ENCODE data around the gene ATAD3A. TPM values are rescaled to one million over a fixed set of nuclear protein-coding genes. Genes with fewer than 3 reads are reported as not detected.
"Not testable (repeated sequence)": the region's sequence is repeated elsewhere in the genome, so short reads cannot be mapped to it uniquely, and the experiment has no call there.

The ATAD3A gene
- total RNA-seq, 1 experiment from 2014 or later = 71.2 TPM

DNA sequence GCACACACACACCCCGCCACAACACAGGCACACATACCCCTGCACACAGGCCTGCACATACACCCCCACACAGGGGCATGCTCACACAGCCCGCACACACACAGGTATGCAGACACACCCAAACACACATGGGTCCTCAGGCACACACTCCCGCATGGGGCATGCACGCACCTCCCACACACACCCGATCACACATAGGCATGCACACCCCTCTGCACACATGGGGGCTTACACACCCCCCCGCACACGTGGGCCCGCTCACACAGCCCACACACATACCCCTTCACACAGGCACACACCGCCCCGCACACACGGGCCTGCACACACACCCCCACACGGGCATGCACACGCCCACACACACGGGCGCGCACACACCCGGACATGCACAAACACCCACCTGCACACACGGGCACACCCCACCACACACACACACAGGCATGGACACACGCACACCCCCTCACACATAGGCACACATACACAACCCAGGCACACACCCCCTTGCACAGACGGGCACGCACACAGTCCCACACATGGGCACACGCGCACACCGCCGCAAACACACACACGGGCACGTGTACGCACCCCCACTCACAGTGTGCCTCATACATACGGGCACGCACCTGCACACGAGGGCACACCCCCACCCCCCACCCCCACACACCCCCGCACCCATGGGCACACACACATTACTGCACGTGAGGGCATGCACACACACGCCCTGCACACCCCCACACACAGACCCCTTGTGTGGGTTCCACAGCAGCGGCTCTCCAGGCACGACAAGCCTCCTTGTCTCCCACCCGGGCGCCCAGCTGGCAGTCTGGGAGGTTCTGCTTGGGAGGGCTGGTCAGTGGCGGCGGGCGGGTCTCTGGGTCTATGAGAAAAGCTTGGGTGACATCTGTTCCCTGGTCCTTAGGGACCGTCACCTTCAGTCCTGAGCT is 32.1 kb upstream of the ATAD3A start:
- Mint-ChIP-seq H3K27ac (peak overlapping the region; percentile 53; the same call in 1 of the 2 replicates), H3K4me3 (no peak overlapping the region), H3K4me1 (no peaks in the 10 kb centered on the region), H3K27me3 (ENCODE audit: low read depth) (no peaks in the 10 kb centered on the region), H3K9me3 (no peaks in the 10 kb centered on the region), H3K36me3 (peaks cover 34% of the 10 kb centered on the region)
- TF ChIP-seq, protein P1, sequence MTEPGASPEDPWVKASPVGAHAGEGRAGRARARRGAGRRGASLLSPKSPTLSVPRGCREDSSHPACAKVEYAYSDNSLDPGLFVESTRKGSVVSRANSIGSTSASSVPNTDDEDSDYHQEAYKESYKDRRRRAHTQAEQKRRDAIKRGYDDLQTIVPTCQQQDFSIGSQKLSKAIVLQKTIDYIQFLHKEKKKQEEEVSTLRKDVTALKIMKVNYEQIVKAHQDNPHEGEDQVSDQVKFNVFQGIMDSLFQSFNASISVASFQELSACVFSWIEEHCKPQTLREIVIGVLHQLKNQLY (CRISPR knock-in tag; IDR thresholded peaks at IDR 0.05) = no peak
- TF ChIP-seq GRHL2 (CRISPR knock-in tag; IDR thresholded peaks at IDR 0.05; ENCODE audit: insufficient replicate concordance, severe bottlenecking) (no peak), NR3C1 (CRISPR knock-in tag; conservative IDR thresholded peaks at IDR 0.05; ENCODE audit: low read depth) (no peak), ZNF138 (CRISPR knock-in tag; conservative IDR thresholded peaks at IDR 0.05) (no peak), RELA (CRISPR knock-in tag; IDR thresholded peaks at IDR 0.05; ENCODE audit: borderline replicate concordance) (no peak)
- TF ChIP-seq, protein P2, sequence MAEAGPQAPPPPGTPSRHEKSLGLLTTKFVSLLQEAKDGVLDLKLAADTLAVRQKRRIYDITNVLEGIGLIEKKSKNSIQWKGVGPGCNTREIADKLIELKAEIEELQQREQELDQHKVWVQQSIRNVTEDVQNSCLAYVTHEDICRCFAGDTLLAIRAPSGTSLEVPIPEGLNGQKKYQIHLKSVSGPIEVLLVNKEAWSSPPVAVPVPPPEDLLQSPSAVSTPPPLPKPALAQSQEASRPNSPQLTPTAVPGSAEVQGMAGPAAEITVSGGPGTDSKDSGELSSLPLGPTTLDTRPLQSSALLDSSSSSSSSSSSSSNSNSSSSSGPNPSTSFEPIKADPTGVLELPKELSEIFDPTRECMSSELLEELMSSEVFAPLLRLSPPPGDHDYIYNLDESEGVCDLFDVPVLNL (CRISPR knock-in tag; IDR thresholded peaks at IDR 0.05; ENCODE audit: borderline replicate concordance, low read depth) = no peak
- TF ChIP-seq, protein P3, sequence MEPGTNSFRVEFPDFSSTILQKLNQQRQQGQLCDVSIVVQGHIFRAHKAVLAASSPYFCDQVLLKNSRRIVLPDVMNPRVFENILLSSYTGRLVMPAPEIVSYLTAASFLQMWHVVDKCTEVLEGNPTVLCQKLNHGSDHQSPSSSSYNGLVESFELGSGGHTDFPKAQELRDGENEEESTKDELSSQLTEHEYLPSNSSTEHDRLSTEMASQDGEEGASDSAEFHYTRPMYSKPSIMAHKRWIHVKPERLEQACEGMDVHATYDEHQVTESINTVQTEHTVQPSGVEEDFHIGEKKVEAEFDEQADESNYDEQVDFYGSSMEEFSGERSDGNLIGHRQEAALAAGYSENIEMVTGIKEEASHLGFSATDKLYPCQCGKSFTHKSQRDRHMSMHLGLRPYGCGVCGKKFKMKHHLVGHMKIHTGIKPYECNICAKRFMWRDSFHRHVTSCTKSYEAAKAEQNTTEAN (CRISPR knock-in tag; IDR thresholded peaks at IDR 0.05) = no peak
- TF ChIP-seq, protein P4, sequence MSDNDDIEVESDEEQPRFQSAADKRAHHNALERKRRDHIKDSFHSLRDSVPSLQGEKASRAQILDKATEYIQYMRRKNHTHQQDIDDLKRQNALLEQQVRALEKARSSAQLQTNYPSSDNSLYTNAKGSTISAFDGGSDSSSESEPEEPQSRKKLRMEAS (CRISPR knock-in tag; IDR thresholded peaks at IDR 0.05) = no peak
- TF ChIP-seq, protein P5, sequence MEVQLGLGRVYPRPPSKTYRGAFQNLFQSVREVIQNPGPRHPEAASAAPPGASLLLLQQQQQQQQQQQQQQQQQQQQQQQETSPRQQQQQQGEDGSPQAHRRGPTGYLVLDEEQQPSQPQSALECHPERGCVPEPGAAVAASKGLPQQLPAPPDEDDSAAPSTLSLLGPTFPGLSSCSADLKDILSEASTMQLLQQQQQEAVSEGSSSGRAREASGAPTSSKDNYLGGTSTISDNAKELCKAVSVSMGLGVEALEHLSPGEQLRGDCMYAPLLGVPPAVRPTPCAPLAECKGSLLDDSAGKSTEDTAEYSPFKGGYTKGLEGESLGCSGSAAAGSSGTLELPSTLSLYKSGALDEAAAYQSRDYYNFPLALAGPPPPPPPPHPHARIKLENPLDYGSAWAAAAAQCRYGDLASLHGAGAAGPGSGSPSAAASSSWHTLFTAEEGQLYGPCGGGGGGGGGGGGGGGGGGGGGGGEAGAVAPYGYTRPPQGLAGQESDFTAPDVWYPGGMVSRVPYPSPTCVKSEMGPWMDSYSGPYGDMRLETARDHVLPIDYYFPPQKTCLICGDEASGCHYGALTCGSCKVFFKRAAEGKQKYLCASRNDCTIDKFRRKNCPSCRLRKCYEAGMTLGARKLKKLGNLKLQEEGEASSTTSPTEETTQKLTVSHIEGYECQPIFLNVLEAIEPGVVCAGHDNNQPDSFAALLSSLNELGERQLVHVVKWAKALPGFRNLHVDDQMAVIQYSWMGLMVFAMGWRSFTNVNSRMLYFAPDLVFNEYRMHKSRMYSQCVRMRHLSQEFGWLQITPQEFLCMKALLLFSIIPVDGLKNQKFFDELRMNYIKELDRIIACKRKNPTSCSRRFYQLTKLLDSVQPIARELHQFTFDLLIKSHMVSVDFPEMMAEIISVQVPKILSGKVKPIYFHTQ (CRISPR knock-in tag; IDR thresholded peaks at IDR 0.05) = no peak
- DNase-seq (ENCODE audit: low spot score) (no peak), ATAC-seq (no peak)
- ChIA-PET POLR2A (no interaction called here), CTCF (no interaction called here)

DNA sequence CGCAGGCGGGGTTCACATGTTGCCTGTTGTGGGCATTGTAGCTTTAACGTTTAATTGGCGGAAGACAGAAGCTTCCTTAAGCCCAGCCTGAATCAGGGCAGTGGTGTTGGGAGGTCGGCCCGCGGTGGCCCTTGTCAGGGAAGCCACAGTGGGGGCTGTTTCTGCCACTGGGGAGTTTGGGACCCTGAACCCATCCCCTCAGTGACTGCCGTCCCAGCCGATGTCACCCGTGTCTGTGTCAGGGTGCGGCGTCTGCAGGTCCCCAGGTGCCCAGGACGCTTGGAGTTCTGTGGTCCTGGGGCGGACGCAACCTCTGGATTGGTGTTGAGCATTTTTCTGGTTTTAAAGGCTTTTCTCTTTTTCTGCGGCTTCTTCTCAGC is 31.5 kb upstream of the ATAD3A start:
- H3K27me3 Mint-ChIP-seq (ENCODE audit: low read depth); H3K4me1 Mint-ChIP-seq; ATAC-seq; CTCF ChIA-PET; POLR2A ChIA-PET; H3K27ac Mint-ChIP-seq; DNase-seq (ENCODE audit: low spot score); H3K9me3 Mint-ChIP-seq; H3K4me3 Mint-ChIP-seq: not testable (repeated sequence)
- H3K36me3 Mint-ChIP-seq = peaks cover 34% of the 10 kb centered on the region

DNA sequence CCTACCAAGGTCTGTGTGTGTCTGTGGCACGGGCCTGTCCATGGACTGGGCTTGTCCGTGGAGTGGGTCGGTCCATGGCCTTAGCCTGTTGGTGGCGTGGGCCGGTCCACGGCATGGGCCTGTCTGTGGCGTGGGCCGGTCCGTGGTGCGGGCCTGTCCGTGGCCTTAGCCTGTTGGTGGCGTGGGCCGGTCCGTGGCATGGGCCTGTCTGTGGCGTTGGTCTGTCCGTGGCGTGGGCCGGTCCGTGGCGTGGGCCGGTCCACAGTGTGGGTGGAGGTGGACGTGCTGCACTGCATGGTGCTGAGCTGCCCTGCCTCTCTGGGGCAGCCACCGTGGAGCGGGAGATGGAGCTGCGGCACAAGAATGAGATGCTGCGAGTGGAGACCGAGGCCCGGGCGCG is 30.2 kb upstream of the ATAD3A start:
- CTCF ChIA-PET = not testable (repeated sequence)
- H3K36me3 Mint-ChIP-seq = peaks cover 34% of the 10 kb centered on the region

DNA sequence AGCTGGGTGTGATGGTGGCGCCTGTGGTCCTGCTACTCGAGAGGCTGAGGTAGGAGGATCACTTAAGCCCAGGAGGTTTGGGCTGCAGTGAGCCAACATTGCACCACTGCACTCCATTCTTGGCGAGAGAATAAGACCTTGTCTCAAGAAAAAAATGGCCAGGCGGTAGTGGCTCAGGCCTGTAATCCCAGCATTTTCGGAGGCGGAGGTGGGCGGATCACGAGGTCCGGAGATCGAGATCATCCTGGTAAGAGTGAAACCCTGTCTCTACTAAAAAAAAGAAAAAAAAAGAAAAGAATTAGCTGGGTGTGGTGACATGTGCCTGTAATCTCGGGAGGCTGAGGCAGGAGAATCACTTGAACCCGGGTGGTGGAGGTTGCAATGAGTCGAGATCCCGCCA is 29.1 kb upstream of the ATAD3A start:
- CTCF ChIA-PET = no interaction called here
- DNase-seq (ENCODE audit: low spot score) (no peak), ATAC-seq (no peak)
- Mint-ChIP-seq H3K4me3 (no peak overlapping the region), H3K27me3 (ENCODE audit: low read depth) (no peaks in the 10 kb centered on the region), H3K27ac (no peak overlapping the region), H3K9me3 (no peaks in the 10 kb centered on the region), H3K36me3 (peaks cover 32% of the 10 kb centered on the region), H3K4me1 (no peaks in the 10 kb centered on the region)
- POLR2A ChIA-PET = no interaction called here
- TF ChIP-seq TEAD4 (CRISPR knock-in tag; IDR thresholded peaks at IDR 0.05) (no peak), ZBTB21 (CRISPR knock-in tag; IDR thresholded peaks at IDR 0.05; ENCODE audit: borderline replicate concordance) (no peak), TP53 (CRISPR knock-in tag; IDR thresholded peaks at IDR 0.05) (no peak), ESRRA (CRISPR knock-in tag; IDR thresholded peaks at IDR 0.05; ENCODE audit: borderline replicate concordance) (no peak), TEAD1 (CRISPR knock-in tag; IDR thresholded peaks at IDR 0.05) (no peak), NR1H2 (CRISPR knock-in tag; IDR thresholded peaks at IDR 0.05) (no peak), MYBL2 (CRISPR knock-in tag; IDR thresholded peaks at IDR 0.05) (no peak), ZNF396 (CRISPR knock-in tag; IDR thresholded peaks at IDR 0.05; ENCODE audit: borderline replicate concordance) (no peak), PRRX2 (CRISPR knock-in tag; IDR thresholded peaks at IDR 0.05) (no peak)
- TF ChIP-seq, protein P6, sequence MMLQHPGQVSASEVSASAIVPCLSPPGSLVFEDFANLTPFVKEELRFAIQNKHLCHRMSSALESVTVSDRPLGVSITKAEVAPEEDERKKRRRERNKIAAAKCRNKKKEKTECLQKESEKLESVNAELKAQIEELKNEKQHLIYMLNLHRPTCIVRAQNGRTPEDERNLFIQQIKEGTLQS (CRISPR knock-in tag; conservative IDR thresholded peaks at IDR 0.05) = no peak
- TF ChIP-seq, protein P7, sequence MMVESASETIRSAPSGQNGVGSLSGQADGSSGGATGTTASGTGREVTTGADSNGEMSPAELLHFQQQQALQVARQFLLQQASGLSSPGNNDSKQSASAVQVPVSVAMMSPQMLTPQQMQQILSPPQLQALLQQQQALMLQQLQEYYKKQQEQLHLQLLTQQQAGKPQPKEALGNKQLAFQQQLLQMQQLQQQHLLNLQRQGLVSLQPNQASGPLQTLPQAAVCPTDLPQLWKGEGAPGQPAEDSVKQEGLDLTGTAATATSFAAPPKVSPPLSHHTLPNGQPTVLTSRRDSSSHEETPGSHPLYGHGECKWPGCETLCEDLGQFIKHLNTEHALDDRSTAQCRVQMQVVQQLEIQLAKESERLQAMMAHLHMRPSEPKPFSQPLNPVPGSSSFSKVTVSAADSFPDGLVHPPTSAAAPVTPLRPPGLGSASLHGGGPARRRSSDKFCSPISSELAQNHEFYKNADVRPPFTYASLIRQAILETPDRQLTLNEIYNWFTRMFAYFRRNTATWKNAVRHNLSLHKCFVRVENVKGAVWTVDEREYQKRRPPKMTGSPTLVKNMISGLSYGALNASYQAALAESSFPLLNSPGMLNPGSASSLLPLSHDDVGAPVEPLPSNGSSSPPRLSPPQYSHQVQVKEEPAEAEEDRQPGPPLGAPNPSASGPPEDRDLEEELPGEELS (CRISPR knock-in tag; IDR thresholded peaks at IDR 0.05) = no peak

More for the DNA sequence above, 30.2 kb upstream of the ATAD3A start:
- H3K27ac Mint-ChIP-seq; ATAC-seq; H3K4me3 Mint-ChIP-seq; H3K9me3 Mint-ChIP-seq; H3K4me1 Mint-ChIP-seq; POLR2A ChIA-PET; H3K27me3 Mint-ChIP-seq (ENCODE audit: low read depth); DNase-seq (ENCODE audit: low spot score): not testable (repeated sequence)
